GM10266 (cell line): ENCODE data around the gene SLIT1.

Experiments
- DNase-seq: peaks from one replicate; pipeline ENCODE4 v3.0.0; 2012; ENCODE audit errors: extremely low spot score
- CTCF ChIP-seq: IDR thresholded peaks from 2 replicates; pipeline ENCODE4 v1.5.1; 2012; ENCODE audit warnings: mild to moderate bottlenecking, low read depth; ENCODE audit not compliant: control insufficient read depth, insufficient read depth; ENCODE audit errors: missing control alignments

Gene SLIT1

GRCh38 chr10:96972264-96972663 lies 213.5 kb downstream of the SLIT1 start:
- no peak for DNase-seq
- no peak for TF ChIP-seq CTCF

- DNase-seq: no peak
- TF ChIP-seq CTCF: no peak
These were observed 214.4 kb downstream of the SLIT1 start for GRCh38 chr10:96971324-96971723.

GRCh38 chr10:96968682-96969423 lies 216.9 kb downstream of the SLIT1 start:
- no peak for TF ChIP-seq CTCF
- no peak for DNase-seq

GRCh38 chr10:96967847-96968246 lies 217.9 kb downstream of the SLIT1 start:
- TF ChIP-seq CTCF: no peak
- no peak for DNase-seq

GRCh38 chr10:96964131-96964530 lies 221.6 kb downstream of the SLIT1 start:
- no peak for DNase-seq
- TF ChIP-seq CTCF: no peak

GRCh38 chr10:96960872-96961271 lies 224.9 kb downstream of the SLIT1 start:
- no peak for DNase-seq
- TF ChIP-seq CTCF: no peak

- DNase-seq: no peak
- TF ChIP-seq CTCF: no peak
These were observed 226.0 kb downstream of the SLIT1 start for GRCh38 chr10:96959733-96960132.
